K562 treated with DMSO at 1 percent for 48 hours (cell line): Measurements from ENCODE around the gene NR2C2AP. TPM values are rescaled to one million over a fixed set of nuclear protein-coding genes. Genes with fewer than 3 reads are reported as not detected.

ENCODE experiments used
- total RNA-seq: library from RNA; unstranded; fragments of 300-600 nt; gene quantifications from 2 replicates; pipeline ENCODE4 v1.2.3, GENCODE V29; 2022; ENCODE audit warnings: low replicate concordance; ENCODE audit errors: extremely low read depth

Gene NR2C2AP
- not detected in 2 replicates for total RNA-seq

DNA sequence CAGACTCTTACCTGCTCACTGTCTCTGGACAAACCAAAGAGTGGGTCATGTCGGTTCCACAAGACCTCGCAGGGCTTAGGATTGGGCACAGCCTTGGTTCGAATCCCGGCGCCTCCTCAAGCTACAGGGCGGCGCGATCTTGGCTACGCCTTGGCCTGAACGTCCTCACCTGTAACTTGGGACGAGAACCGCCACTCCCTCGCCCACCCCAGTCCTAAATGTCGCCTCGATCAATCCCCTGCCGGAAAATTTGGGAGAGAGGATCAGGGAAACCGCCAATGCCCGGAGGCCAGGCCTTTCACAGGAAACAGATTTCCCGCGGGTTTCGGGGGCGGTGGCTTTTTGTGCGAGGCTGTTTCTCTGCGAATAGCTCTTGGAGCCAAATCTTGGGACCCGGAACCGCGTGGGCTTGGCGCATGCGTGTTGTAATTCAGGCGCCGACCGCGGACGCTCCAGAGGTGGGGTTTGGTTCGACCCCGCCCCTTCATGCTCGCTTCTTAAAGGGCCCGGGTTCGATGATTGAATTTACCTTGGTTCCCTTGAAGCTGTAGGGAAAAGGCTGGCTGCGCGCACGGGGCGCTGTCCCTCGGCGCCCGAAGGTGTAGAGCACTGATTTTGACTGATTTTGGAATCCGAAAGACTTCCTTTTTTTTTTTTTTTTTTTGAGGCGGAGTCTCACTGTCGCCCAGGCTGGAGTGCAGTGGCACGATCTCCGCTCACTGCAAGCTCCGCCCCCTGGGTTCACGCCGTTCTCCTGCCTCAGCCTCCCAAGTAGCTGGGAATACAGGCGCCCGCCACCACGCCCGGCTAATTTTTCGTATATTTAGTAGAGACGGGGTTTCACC lies at the start of gene NR2C2AP:
NR2C2AP (minus strand) TSS at position 403 of the 845 bp plus-strand sequence; CDS start at position 49, 354 bp downstream.

GRCh38 chr19:19211499-19212420 lies 8.5 kb upstream of the NR2C2AP start, which contains the start of gene NCAN:
Gene NCAN, plus strand, starts transcription at chr19:19211958. Its CDS starts 4,996 bp downstream, at chr19:19216954.

DNA sequence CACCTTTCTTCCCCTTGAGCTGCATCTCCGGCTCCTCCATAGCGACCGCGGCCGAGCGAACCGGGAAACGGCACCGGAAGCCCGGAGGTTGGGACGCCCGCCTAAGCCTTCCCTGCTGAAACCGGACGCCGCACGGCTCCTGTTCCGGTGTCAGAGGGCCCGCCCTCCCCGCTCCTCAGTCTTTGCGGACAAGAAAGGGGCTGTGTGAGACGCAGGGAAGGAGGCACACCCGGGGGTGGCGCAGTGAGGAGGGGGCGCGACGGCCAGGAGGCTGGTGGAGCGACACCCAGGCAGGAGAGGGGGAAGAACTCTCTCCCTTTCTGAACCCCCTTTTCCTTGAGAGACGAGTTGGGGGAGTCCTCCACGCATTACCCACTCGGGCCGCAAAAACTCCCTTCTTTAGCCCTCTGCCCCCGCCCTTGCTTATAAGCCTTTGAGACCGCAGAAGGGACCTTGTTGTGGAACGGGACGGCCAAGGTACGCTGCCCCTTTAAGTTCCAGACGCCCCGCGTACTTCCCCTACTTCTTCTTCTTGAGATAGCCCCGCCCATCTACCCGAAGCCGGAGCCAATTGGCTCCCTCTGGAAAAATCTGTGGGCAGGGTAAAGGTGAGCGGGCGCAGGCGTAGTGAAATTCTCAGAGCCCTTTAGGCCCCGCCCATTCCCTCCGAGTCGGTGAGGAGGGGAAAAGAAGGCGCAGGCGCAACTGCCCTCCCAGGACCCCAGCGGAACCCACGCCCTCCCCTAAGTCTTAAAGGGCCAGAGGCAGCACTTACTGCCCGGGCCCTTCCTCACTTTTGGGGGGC lies 10.9 kb downstream of the NR2C2AP start, which contains the start of the genes BORCS8 and RFXANK:
BORCS8 (minus strand) TSS at position 75 of the 805 bp plus-strand sequence; CDS start at position 40, 35 bp downstream.
RFXANK (plus strand) TSS at position 181 of the 805 bp plus-strand sequence. CDS start 1,689 bp downstream, outside the sequence.

DNA sequence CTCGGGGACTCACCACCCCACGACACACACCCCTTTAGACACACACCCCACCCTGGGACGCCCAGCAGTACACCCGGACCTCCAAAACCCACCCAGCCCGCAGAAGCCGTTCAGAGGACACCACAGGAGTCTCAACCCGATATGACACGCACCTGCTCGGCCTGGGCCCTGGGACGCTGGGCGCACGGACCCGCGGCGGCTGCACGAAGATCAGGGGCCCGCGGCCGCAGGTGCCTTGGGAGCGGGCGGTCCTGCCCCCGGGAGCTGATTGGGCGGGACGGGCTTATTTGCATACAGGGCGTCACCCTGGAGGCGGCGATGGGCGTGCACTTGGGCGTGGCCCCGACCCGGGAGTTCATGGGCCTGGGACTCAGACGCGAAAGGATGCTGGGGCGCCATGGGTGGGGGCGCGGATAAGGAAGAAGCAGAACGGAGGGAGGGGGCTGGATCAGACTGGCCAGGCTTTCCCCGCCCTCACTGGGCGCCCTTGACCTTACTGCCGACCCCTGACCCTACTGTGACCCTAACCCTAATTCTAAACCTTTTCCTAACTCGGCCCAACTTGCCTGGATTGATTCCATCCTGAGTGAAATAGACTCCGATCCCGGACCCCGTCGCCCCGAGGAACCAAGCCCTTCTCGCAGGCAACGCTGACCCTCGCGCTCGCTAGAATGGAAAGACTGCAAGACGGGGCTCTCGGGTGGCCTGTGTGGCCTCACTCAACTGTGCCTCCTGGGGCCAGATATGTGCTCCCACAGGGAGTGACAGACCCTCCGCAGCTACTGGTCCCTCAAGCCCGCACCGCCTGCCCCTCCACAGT lies 33.0 kb downstream of the NR2C2AP start, which contains the start of gene MEF2B:
MEF2B (minus strand) TSS at position 211 of the 820 bp plus-strand sequence. CDS start 19,528 bp downstream, outside the sequence.

Other genes with a start within 250 kb of the NR2C2AP start
- gene SUGP2, start 169.9 kb downstream of the NR2C2AP start, total RNA-seq: not detected in 2 replicates
- gene ARMC6, start 169.8 kb downstream of the NR2C2AP start, total RNA-seq: not detected in 2 replicates
- gene SLC25A42, start 139.4 kb downstream of the NR2C2AP start, total RNA-seq: not detected in 2 replicates
- not detected in 2 replicates for gene TMEM161A, start 64.9 kb downstream of the NR2C2AP start, total RNA-seq
- gene MEF2B, start 33.2 kb downstream of the NR2C2AP start, total RNA-seq: not detected in 2 replicates
- not detected in 2 replicates for gene BORCS8, start 11.3 kb downstream of the NR2C2AP start, total RNA-seq
- not detected in 2 replicates for gene RFXANK, start 11.2 kb downstream of the NR2C2AP start, total RNA-seq
- gene NCAN, start 8.5 kb upstream of the NR2C2AP start, total RNA-seq: not detected in 2 replicates
- not detected in 2 replicates for gene TM6SF2, start 69.9 kb upstream of the NR2C2AP start, total RNA-seq
- not detected in 2 replicates for gene SUGP1, start 117.1 kb upstream of the NR2C2AP start, total RNA-seq
- not detected in 2 replicates for gene MAU2, start 117.4 kb upstream of the NR2C2AP start, total RNA-seq
- not detected in 2 replicates for gene GATAD2A, start 202.3 kb upstream of the NR2C2AP start, total RNA-seq